ENCODE results near the gene CYFIP1. TPM values are rescaled to one million over a fixed set of nuclear protein-coding genes. Genes with fewer than 3 reads are reported as not detected.

CYFIP1 gene
- total and polyA plus RNA-seq, 10 of the 15 experiments (the other 5 are each of a cell fraction or from before 2014, with no cell fraction given) = 3.5 to 46.2 (median 28.3) TPM

DNA sequence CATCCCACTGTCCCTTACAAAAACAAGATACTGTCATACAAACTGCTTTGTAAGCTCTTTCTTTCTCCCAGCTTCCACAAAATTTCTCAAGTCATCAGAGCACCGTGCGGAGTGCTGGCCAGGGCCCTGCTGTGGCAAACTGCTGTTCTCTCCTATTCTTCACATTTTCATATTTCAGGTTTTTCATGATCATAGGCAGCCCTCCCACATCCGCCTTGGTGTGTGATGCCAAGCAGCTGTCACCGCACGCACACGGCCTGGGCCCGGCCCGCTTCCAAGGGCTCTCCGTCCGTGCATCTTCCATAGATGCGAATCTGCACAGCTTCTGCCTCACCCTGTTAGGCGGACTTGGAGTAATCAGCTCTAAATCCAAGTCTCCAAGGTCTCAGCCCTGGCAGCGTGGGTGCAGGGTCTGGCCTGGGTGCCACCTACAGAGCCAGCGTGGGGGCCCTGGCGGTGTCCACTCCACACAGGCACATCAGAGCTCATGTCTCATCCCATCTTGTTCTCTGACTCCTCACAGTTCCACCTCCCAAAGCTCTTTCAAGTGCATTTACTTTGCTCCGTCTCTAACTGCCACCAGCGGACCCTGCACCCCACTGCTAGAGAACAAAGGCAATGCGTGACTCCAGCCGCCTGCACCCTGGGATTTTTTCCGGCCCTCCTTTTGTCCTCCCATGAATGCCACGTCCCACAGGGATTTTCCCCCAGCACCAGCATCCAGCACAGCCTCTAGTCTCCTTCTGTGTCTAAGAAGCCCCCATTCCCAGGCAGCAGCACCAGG is 27.2 kb downstream of the CYFIP1 start (continued):
- TF ChIP-seq, protein P1, sequence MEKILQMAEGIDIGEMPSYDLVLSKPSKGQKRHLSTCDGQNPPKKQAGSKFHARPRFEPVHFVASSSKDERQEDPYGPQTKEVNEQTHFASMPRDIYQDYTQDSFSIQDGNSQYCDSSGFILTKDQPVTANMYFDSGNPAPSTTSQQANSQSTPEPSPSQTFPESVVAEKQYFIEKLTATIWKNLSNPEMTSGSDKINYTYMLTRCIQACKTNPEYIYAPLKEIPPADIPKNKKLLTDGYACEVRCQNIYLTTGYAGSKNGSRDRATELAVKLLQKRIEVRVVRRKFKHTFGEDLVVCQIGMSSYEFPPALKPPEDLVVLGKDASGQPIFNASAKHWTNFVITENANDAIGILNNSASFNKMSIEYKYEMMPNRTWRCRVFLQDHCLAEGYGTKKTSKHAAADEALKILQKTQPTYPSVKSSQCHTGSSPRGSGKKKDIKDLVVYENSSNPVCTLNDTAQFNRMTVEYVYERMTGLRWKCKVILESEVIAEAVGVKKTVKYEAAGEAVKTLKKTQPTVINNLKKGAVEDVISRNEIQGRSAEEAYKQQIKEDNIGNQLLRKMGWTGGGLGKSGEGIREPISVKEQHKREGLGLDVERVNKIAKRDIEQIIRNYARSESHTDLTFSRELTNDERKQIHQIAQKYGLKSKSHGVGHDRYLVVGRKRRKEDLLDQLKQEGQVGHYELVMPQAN (conservative IDR thresholded peaks at IDR 0.05) = no peak
- no peak for TF ChIP-seq ZZZ3 (IDR thresholded peaks at IDR 0.05; ENCODE audit: control insufficient read depth, insufficient read length, low read depth)
- no peak for TF ChIP-seq ZBED1 (IDR thresholded peaks at IDR 0.05; ENCODE audit: borderline replicate concordance)
- TF ChIP-seq BRCA1 (IDR thresholded peaks at IDR 0.05; ENCODE audit: low read depth, low read length) = no peak
- no peak for TF ChIP-seq TBL1XR1 (IDR thresholded peaks at IDR 0.05; ENCODE audit: low read depth, low read length)
- no peak for TF ChIP-seq CHD2 (IDR thresholded peaks at IDR 0.05; ENCODE audit: borderline replicate concordance, low read depth, low read length)
- TF ChIP-seq KLF5 (IDR thresholded peaks at IDR 0.05; ENCODE audit: partially characterized antibody) = no peak

- Histone ChIP-seq H3K79me2 (ENCODE audit: control insufficient read depth, insufficient read depth, low read length) (peaks cover 10% of the 10 kb centered on the region), H2AFZ (ENCODE audit: control insufficient read depth, low read depth, low read length) (no peak overlapping the region), H3K4me3 (no peak overlapping the region), H3K4me1 (ENCODE audit: control insufficient read depth, insufficient read depth, low read length) (peaks cover 5% of the 10 kb centered on the region; the same call in 1 of the 2 replicates), H4K20me1 (ENCODE audit: control insufficient read depth, insufficient read depth) (no peaks in the 10 kb centered on the region), H3K27me3 (replicated peaks in 1 of 2; ENCODE audit: control insufficient read depth in 2 of 2, insufficient read depth in 2 of 2, low read length in 1 of 2) (no peaks in the 10 kb centered on the region), H3K9ac (ENCODE audit: control insufficient read depth, insufficient read depth, low read length) (no peak overlapping the region), H3K36me3 (ENCODE audit: control insufficient read depth in 2 of 2, insufficient read depth in 2 of 2, low read length in 1 of 2) (no peaks in the 10 kb centered on the region; a peak in 3 of 4 replicates), H3K9me3 (replicated peaks; ENCODE audit: control insufficient read depth, insufficient read depth, low read length) (no peaks in the 10 kb centered on the region), H3K27ac (ENCODE audit: control insufficient read depth, insufficient read depth) (no peak overlapping the region), H3K4me2 (ENCODE audit: control insufficient read depth, insufficient read depth) (no peak overlapping the region)
- BruUV-seq (replicated peaks) = no TSS peak
- ATAC-seq (no peak), DNase-seq (ENCODE audit: low read depth, low spot score) (no peak), FAIRE-seq (no peak)
- 89% methylated on average over 39 of the region's 39 CpGs for WGBS (ENCODE audit: insufficient coverage, insufficient replicate concordance, low lambda C conversion rate, missing lambda C conversion rate)
- in situ Hi-C loops (cut with MboI) (no loop called here), intact Hi-C loops (cut with micrococcal nuclease; ENCODE audit: unreplicated experiment) (no loop called here)
- POLR2A ChIA-PET = no interaction called here
- SMC1A ChIA-PET (ENCODE audit: uncharacterized antibody, unreplicated experiment) = interaction anchor here (1.2 kb wide), 1 partner anchor 16 kb away, joined by 3 read pairs; no protein-coding TSS in a partner anchor
- CTCF ChIA-PET = no interaction called here
- RAD21 ChIA-PET (ENCODE audit: unreplicated experiment) = no interaction called here
- no peak for TF ChIP-seq SPI1 (IDR thresholded peaks at IDR 0.05; ENCODE audit: borderline replicate concordance, insufficient read depth, low read depth, low read length)
- no peak for TF ChIP-seq RAD21 (IDR thresholded peaks at IDR 0.05; ENCODE audit: insufficient read depth, low read depth, low read length)
- TF ChIP-seq EGR1 (IDR thresholded peaks at IDR 0.05; ENCODE audit: borderline replicate concordance in 1 of 2, low read depth in 2 of 2, low read length in 2 of 2) = no peak
- TF ChIP-seq TCF7 (IDR thresholded peaks at IDR 0.05; ENCODE audit: borderline replicate concordance) = no peak
- TF ChIP-seq SMAD5 (IDR thresholded peaks at IDR 0.05; ENCODE audit: low read depth) = no peak
- TF ChIP-seq FOS (IDR thresholded peaks at IDR 0.05; ENCODE audit: borderline replicate concordance, extremely low read depth, insufficient read length) = no peak
- TF ChIP-seq GABPA (IDR thresholded peaks at IDR 0.05; ENCODE audit: low read depth) = no peak
- no peak for TF ChIP-seq JUNB (IDR thresholded peaks at IDR 0.05)
- no peak for TF ChIP-seq PAX5 (IDR thresholded peaks at IDR 0.05; ENCODE audit: borderline replicate concordance, low read depth, low read length)
- no peak for TF ChIP-seq STAT1 (conservative IDR thresholded peaks at IDR 0.05)
- TF ChIP-seq JUND (IDR thresholded peaks at IDR 0.05; ENCODE audit: low read depth, low read length) = no peak
- no peak for TF ChIP-seq ZNF24 (IDR thresholded peaks at IDR 0.05)
- no peak for TF ChIP-seq KLF5 (IDR thresholded peaks at IDR 0.05; ENCODE audit: partially characterized antibody)
- no peak for TF ChIP-seq DPF2 (IDR thresholded peaks at IDR 0.05)
- TF ChIP-seq ATF7 (IDR thresholded peaks at IDR 0.05; ENCODE audit: low read depth) = no peak
- no peak for TF ChIP-seq MYB (IDR thresholded peaks at IDR 0.05; ENCODE audit: borderline replicate concordance, low read depth, low read length)
Measured at GRCh38 chr15:22951381-22952280, 28.5 kb downstream of the CYFIP1 start.

Measured in GM12878 (cell line).